Sigmoid colon (tissue), 7 donors: ENCODE results near the gene BMP8B. TPM values are rescaled to one million over a fixed set of nuclear protein-coding genes. Genes with fewer than 3 reads are reported as not detected.

Source experiments
- DNase-seq: peaks from one replicate; pipeline ENCODE4 v3.0.0-alpha.2; 2019
- H3K27ac ChIP-seq, 4 donors: fragments of 200-600 bp; sonication (generic); one replicate each; pipeline ENCODE4 v1.5.1; 2016 to 2019; ENCODE audit warnings: mild to moderate bottlenecking in 1 of 4
- H3K27me3 ChIP-seq, 3 donors: fragments of 200-600 bp; sonication (generic); one replicate each; pipeline ENCODE4 v1.5.1; 2019; ENCODE audit warnings: mild to moderate bottlenecking in 1 of 3
- H3K36me3 ChIP-seq, 4 donors: fragments of 200-600 bp; sonication (generic); one replicate each; pipeline ENCODE4 v1.5.1; 2016 to 2019
- H3K4me1 ChIP-seq, 4 donors: fragments of 200-600 bp; sonication (generic); one replicate each; pipeline ENCODE4 v1.5.1; 2017 to 2019
- H3K4me3 ChIP-seq, 4 donors: fragments of 200-600 bp; sonication (generic); one replicate each; pipeline ENCODE4 v1.5.1; 2017 to 2019; ENCODE audit warnings: mild to moderate bottlenecking in 2 of 4, moderate library complexity in 1 of 4
- H3K9me3 ChIP-seq, 4 donors: fragments of 200-600 bp in 3 of 4; sonication (generic) in 3 of 4; one replicate each; pipeline versions ENCODE4 v1.5.1 to v1.6.1; 2013 to 2019
- CTCF ChIP-seq, 4 experiments: fragments of 450-650 bp in 3 of 4; fragments of 200-600 bp in 1 of 4; IDR thresholded peaks; one replicate each; pipeline ENCODE4 v1.5.1; 2016 to 2019; ENCODE audit warnings: antibody characterized with exemption in 4 of 4, mild to moderate bottlenecking in 3 of 4, moderate library complexity in 2 of 4
- EP300 ChIP-seq, 4 donors: sonication (generic); formaldehyde crosslinking; IDR thresholded peaks; one replicate each; pipeline ENCODE4 v1.6.1; 2017; ENCODE audit warnings: antibody characterized with exemption in 4 of 4
- POLR2A ChIP-seq, 2 donors: fragments of 450-650 bp; IDR thresholded peaks; one replicate each; pipeline ENCODE4 v1.6.1; 2016; ENCODE audit warnings: antibody characterized with exemption in 2 of 2, mild to moderate bottlenecking in 2 of 2, moderate library complexity in 2 of 2
- POLR2AphosphoS5 ChIP-seq, 4 donors: sonication (generic); formaldehyde crosslinking; IDR thresholded peaks; one replicate each; pipeline ENCODE4 v1.6.1; 2017; ENCODE audit warnings: antibody characterized with exemption in 4 of 4
- WGBS, 2 donors: extraction: QIAGEN DNeasy Blood & Tissue Kit; methylation state at CpG; one replicate each; pipeline ENCODE4 v1.1.7; 2013; 5-methylcytosine and 5-hydroxymethylcytosine counted together
- intact Hi-C: fragments of 100-400 bp; cut with DNase I; formaldehyde crosslinking; loops from one replicate; pipeline ENCODE4 v1.15.1; 2023
- polyA plus RNA-seq, 3 donors: library from polyadenylated mRNA; stranded (reverse); fragments of 200-250 nt; gene quantifications; one replicate each; pipeline ENCODE4 v1.2.3, GENCODE V29; 2013
- small RNA-seq, 3 donors: library from RNA; depleted of rRNA; stranded (forward); fragments of <200 nt; gene quantifications; one replicate each; pipeline ENCODE3, GENCODE V24; 2016
- total RNA-seq, 4 donors: library from RNA; depleted of rRNA; stranded (reverse); fragments of >200 nt; gene quantifications; one replicate each; pipeline ENCODE4 v1.1.0, GENCODE V29; 2016
- donor health status: healthy with polysubstance abuse.
- donor health status: Bipolar disorder and iron deficiency.
- donor health status: healthy.

BMP8B gene
- total and polyA plus RNA-seq, 7 donors: 0.16 to 4.6 (median 2.1) TPM

DNA sequence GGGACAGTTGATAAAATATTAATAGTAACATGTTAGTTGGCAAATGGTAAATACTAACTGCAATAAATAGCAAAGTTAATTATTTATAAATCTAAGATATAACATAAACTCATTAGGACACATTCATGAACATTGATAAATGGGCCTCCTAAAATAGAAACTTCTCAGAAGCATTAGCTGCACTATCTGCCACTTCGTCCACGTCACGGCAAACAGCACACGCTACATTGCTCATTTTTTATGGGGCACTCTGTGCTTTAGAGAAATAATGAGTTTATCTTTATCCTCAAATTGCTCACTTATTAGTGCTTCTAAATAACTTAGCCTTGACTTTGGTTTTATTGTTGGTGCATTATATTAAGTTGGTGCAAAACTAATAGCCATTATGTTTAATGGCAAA, 81.2 kb downstream of the BMP8B start:
- no peak for DNase-seq
- H3K4me3 ChIP-seq: no peak overlapping the region
- intact Hi-C loops: no loop called here
- no peaks in the 10 kb centered on the region for H3K4me1 ChIP-seq
- 91 to 93% methylated on average over 4 of the region's 4 CpGs for WGBS, 2 donors
- no peaks in the 10 kb centered on the region for H3K9me3 ChIP-seq
- no peaks in the 10 kb centered on the region for H3K27me3 ChIP-seq
- H3K36me3 ChIP-seq: no peaks in the 10 kb centered on the region
- TF ChIP-seq POLR2AphosphoS5 (IDR thresholded peaks at IDR 0.05) (no peak), CTCF (IDR thresholded peaks at IDR 0.05) (no peak), POLR2A (IDR thresholded peaks at IDR 0.05) (no peak), EP300 (IDR thresholded peaks at IDR 0.05) (no peak)
- no peak overlapping the region for H3K27ac ChIP-seq

Small RNA genes within 50 kb of the gene (small RNA-seq; reads per million reads assigned to genes)
- gene AL033527.1 (0 reads per million in 3 donors), gene RNU7-121P (0 reads per million in 3 donors)

Other genes with a start within 250 kb of the BMP8B start
- 100 to 1,000 TPM in 3 of 4 donors, 10 to 100 TPM in 1; 95.8 to 181 (median 127) TPM for gene PABPC4, start 212.1 kb downstream of the BMP8B start, total RNA-seq
- gene PABPC4, start 212.1 kb downstream of the BMP8B start, polyA plus RNA-seq: 10 to 100 TPM; 37.9 to 76.7 (median 69.1) TPM
- 10 to 100 TPM in 1 of 4 donors, 1 to 10 TPM in 3; 1.6 to 14.7 (median 4.0) TPM for gene HEYL, start 149.2 kb downstream of the BMP8B start, total RNA-seq
- gene HEYL, start 149.2 kb downstream of the BMP8B start, polyA plus RNA-seq: 1 to 10 TPM in 2 of 3 donors, under 1 TPM in 1; 0.92 to 2.5 (median 1.2) TPM
- not detected for gene NT5C1A, start 116.8 kb downstream of the BMP8B start, total RNA-seq
- gene NT5C1A, start 116.8 kb downstream of the BMP8B start, polyA plus RNA-seq: under 1 TPM in 1 of 3 donors, not detected in 2; 0.06 TPM
- gene HPCAL4, start 97.4 kb downstream of the BMP8B start, total RNA-seq: 1 to 10 TPM in 2 of 4 donors, under 1 TPM in 2; 0.16 to 1.1 (median 0.95) TPM
- under 1 TPM in 1 of 3 donors, not detected in 2; 0.57 TPM for gene HPCAL4, start 97.4 kb downstream of the BMP8B start, polyA plus RNA-seq
- 10 to 100 TPM; 43.5 to 56.4 (median 47.1) TPM for gene PPIE, start 50.0 kb downstream of the BMP8B start, total RNA-seq
- gene PPIE, start 50.0 kb downstream of the BMP8B start, polyA plus RNA-seq: 10 to 100 TPM; 43.2 to 48.1 (median 43.2) TPM
- 1 to 10 TPM in 1 of 4 donors, under 1 TPM in 3; 0.55 to 2.0 (median 0.85) TPM for gene OXCT2, start 17.5 kb downstream of the BMP8B start, total RNA-seq
- gene OXCT2, start 17.5 kb downstream of the BMP8B start, polyA plus RNA-seq: 1 to 10 TPM in 1 of 3 donors, not detected in 2; 1.5 TPM
- 10 to 100 TPM; 12.5 to 24.6 (median 18.4) TPM for gene TRIT1, start 94.6 kb upstream of the BMP8B start, total RNA-seq
- 10 to 100 TPM in 1 of 3 donors, 1 to 10 TPM in 2; 7.2 to 12.6 (median 7.2) TPM for gene TRIT1, start 94.6 kb upstream of the BMP8B start, polyA plus RNA-seq
- 1 to 10 TPM in 2 of 4 donors, under 1 TPM in 2; 0.14 to 1.7 (median 0.78) TPM for gene MYCL, start 113.1 kb upstream of the BMP8B start, total RNA-seq
- 1 to 10 TPM; 5.8 to 8.2 (median 7.2) TPM for gene MYCL, start 113.1 kb upstream of the BMP8B start, polyA plus RNA-seq
- gene MFSD2A, start 166.3 kb upstream of the BMP8B start, total RNA-seq: 1 to 10 TPM; 1.3 to 8.1 (median 6.2) TPM
- gene MFSD2A, start 166.3 kb upstream of the BMP8B start, polyA plus RNA-seq: 10 to 100 TPM in 1 of 3 donors, 1 to 10 TPM in 2; 2.1 to 26.5 (median 4.2) TPM